ENCODE data around the gene XCR1.
A peak's percentile ranks its signal among the peaks of the same experiment; 100 is the strongest.
"Not testable (repeated sequence)": the region's sequence is repeated elsewhere in the genome, so short reads cannot be mapped to it uniquely, and the experiment has no call there.

The XCR1 gene

GRCh38 chr3:46027021-46027705 lies at the start of gene XCR1:
Gene XCR1, minus strand, starts transcription at chr3:46027483. Its CDS starts 5,536 bp downstream, at chr3:46021947.
- no peak for DNase-seq (ENCODE audit: low read depth)

GRCh38 chr3:46076606-46077005 lies 49.3 kb upstream of the XCR1 start:
- no peak for DNase-seq (ENCODE audit: low read depth)

DNA sequence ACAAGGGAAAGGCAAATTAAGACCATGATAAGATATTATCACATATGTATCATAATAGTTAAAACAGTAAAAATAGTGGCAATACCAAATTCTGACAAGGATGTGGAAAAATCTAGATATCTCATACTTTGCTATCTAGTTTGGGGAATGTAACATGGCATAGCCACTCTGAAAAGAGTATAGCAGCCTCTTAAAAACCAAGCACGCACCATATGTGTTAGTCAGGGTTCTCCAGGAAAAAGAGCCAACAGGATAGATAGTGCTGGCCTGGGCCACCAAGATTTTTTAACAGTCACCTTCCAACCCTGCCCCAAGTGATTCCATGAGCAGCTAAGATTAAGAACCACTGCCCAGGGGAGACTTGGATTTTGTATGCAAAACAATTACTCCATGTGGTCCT lies 48.5 kb upstream of the XCR1 start:
- no peak for DNase-seq (ENCODE audit: low read depth)

DNA sequence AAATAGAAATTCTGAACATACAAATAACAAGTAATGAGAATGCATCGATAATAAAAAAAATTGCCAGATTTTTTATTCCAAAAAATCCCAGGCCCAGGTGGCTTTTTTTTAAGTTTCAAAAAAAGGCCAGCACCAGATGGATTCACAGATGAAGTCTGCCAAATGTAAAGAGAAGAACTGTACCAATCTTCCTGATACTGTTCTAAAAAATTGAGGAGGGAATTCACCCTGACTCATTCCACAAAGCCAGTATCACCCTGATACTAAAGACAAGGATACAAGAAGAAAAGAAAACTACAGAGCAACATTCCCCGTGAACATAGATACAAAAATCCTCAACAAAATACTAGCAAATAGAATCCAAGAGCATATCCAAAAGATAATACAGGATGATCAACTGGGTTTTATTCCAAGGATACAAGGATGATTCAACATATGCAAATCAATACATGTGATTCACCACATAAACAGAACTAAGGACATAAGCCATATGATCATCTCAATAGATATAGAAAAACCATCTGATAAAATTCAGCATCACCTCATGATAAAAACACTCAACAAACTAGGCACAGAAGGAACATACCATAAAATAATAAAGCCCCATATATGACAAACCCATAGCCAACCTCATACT lies 44.1 kb upstream of the XCR1 start:
- DNase-seq (ENCODE audit: low read depth), result no peak

- DNase-seq (ENCODE audit: low read depth), result no peak
Measured at GRCh38 chr3:46070595-46071093, 43.4 kb upstream of the XCR1 start.

DNA sequence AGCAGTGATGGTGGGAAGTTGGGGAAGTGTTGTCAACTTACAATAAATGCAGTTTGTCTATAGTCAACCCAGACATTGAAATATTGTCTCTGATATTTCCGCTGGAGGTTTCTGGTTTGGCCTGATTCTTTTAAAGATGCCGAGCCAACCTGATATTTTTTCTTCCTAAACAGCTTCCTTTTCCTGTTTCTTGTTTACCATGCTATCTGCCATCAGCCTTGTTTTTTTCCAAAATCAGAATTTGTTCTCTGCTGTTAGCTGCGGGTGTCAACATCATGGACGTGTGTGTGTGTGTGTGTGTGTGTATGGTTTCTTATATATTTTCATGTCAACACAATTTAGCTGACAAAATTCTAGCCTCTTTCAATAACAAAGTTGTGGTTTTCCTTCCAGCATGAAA lies 41.2 kb upstream of the XCR1 start:
- no peak for DNase-seq (ENCODE audit: low read depth)

DNA sequence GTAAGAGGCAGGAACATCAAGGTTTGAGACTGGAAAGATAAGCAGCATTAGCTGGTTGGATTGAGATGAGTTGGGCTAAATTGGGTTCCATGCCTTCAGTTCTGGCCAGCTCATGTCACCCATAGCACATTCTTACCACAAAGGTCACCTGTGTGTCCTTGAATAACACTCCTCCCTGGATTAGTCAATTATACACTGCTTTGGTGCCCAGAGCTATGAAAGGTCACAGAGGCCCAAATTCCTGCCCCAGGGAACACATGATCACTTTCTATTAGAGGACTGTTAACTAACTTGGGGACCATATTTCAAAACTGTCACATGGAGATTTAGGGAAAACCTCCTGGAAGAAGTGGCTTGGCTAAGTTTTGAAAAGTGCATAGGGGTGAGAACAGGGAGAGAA lies 40.1 kb upstream of the XCR1 start:
- DNase-seq (ENCODE audit: low read depth), result no peak

DNA sequence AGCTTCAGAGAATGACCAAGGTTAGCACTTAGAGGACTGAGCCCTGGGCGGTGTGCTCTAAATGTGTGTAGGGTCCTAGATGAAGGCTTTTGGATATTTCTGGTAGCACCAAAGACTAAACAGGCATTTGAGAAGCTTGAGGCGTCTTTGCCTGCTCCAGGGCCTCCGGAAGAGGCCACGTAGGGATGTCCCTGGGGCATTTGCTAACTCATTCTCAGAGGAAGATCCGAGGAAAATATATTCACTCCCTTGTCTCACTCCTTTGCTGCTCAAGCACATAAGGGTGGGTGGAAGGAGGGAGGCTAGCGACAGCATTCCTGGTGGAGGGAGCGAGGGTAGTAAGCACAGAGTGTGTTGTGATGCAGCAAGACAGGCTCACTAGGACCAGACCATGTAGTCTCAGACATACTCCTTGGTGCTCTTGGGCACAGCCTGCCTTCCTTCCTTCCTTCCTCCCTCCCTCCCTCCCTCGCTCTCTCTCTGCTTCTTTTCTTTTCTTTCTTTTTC lies 38.5 kb upstream of the XCR1 start:
- no peak for DNase-seq (ENCODE audit: low read depth)

DNA sequence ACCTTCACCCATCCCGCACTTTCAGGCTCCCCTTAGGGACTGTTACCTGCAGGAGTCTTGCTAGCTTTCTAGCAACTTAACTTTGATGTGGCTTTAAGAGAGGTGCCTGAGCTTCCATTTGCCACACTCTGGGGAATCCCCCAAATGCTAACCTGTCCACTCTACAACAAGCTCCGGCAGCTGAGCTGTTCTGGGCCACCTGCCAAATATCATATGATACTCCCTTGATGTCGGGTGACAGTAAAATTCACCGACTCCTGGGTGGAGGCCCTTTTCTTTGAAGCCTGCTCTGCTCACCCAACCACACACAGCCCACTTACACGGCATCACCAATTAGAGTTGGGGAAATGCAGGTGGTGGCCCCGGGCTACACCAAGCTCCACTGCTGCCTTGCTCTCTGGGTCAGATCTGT lies 38.0 kb upstream of the XCR1 start:
- peak; percentile 63 for DNase-seq (ENCODE audit: low read depth)

GRCh38 chr3:46062679-46063078 lies 35.4 kb upstream of the XCR1 start:
- no peak for DNase-seq (ENCODE audit: low read depth)

- no peak for DNase-seq (ENCODE audit: low read depth)
Measured at GRCh38 chr3:46061887-46062286, 34.6 kb upstream of the XCR1 start.

DNA sequence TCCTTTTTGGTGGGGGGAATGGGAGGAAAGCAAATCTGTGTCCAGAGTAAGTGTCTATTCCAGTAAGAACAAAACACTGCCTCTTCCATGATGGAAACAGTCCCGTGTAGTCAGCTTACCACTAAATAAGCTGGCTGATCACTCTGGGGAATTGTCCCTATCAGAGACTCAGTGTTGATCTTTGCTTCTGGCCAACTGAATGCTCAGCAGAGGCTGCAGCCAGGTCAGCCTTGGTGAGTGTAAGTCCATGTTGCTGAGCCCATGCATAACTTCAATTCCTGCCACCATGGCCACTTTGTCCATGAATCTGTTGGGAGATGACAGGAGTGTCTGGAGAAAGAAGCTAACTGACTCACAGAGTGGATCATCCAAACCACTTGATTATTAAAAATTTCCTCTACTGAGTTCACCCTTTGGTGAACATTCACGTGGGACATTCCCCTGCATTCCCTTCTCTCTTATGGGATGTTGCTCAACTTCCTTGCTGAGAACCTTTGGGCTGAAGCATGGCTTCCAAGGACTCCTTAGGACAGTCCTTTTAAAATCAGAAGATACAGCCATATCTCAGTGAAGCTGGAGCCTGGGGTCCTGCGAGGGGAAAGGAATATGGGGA lies 33.9 kb upstream of the XCR1 start:
- no peak for DNase-seq (ENCODE audit: low read depth)

GRCh38 chr3:46060551-46060950 lies 33.3 kb upstream of the XCR1 start:
- DNase-seq (ENCODE audit: low read depth), result no peak

GRCh38 chr3:46059432-46059831 lies 32.1 kb upstream of the XCR1 start:
- no peak for DNase-seq (ENCODE audit: low read depth)

GRCh38 chr3:46058981-46059380 lies 31.7 kb upstream of the XCR1 start:
- no peak for DNase-seq (ENCODE audit: low read depth)

DNA sequence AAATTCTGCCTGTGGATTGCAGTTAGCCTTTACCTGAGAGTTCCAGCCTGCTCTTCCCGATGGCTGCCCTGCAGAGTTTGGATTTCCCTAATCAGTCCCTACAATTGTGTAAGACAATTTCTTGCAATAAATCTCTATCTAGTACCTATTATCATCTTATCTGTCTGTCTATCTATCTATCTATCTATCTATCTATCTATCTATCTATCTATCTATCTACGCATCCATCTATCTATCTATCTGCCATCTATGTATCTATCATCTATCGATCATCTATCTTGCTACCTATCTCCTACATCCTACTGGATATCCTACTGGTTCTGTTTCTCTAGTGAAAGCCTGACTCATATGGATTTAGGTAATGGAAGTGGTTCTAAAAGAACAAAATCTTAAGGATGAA lies 30.4 kb upstream of the XCR1 start:
- DNase-seq (ENCODE audit: low read depth), result no peak

GRCh38 chr3:46056686-46057085 lies 29.4 kb upstream of the XCR1 start:
- DNase-seq (ENCODE audit: low read depth), result no peak

DNA sequence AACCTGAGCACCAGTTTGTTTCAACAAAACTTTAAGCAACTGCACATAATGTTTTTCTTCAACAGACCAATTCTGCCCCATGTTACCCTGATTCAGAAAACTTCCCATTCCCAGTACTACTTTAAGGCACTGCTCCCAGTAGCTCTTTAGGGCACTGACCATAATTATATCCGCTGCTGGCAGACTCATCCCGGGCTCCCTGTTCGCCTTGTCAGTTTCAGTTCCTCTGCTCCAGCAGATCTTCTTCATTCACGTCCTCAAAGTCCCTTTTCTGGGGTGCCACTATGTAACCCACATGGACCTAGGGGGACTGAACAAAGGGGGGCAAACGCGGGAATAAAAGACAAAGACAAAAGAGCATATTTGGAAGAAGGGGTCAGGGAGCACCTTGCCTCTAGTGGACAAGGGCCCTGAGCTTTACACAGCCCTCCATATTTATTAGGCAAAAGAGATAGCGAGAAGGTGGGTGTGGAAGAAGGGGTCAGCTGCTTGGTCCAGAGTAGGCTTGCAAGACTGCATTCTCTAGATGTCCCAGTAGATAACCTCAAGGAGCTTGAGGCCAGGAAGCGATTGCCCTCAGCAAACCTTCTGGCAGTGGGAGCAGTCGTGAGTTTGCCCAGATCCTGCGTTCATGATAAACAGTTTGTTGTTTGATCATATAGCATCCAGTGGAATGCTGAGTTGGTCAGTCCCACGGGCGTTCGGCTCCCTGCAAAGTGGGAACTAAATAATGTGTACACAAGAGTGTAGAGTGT lies 26.7 kb upstream of the XCR1 start:
- DNase-seq (ENCODE audit: low read depth), result not testable (repeated sequence)

DNA sequence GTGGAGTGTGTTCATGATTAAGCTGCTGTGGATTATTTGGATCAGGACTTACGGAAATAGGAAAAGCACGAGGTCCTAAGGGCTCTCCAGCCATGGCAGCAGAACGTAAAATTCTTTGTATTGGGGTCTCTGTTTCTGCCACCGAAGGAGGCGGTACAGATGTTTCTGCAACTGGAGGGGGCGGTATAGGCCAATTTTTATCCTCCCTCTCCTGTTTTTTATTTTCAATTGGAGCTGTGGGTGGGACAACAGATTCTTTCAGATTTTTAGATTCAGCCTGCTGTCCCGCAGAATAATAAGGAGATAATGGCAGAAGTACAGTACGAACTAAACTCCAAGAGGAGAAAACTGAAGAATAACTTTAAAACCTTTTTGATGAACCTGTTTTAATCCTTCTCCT lies 26.0 kb upstream of the XCR1 start:
- not testable (repeated sequence) for DNase-seq (ENCODE audit: low read depth)

- DNase-seq (ENCODE audit: low read depth), result no peak
Measured at GRCh38 chr3:46052531-46052930, 25.2 kb upstream of the XCR1 start.

DNA sequence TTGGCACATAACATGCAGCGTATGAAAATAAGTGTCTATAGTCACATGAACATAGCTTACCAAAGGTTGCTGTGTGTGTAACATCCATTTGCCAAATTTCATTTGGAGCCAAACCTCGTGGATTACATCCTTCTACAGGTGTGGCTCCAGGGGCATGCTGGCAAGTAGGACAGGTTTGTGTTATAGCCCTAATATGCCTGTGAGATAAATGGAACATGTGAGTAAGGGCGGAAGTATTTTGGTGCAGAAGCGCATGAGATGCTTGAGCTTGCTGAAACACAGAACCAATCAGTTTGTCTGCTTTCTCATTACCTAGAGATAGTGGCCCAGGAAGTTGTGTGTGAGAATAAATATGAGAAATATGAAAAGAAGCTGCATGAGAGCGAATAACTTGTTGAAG lies 21.8 kb upstream of the XCR1 start:
- no peak for DNase-seq (ENCODE audit: low read depth)

DNA sequence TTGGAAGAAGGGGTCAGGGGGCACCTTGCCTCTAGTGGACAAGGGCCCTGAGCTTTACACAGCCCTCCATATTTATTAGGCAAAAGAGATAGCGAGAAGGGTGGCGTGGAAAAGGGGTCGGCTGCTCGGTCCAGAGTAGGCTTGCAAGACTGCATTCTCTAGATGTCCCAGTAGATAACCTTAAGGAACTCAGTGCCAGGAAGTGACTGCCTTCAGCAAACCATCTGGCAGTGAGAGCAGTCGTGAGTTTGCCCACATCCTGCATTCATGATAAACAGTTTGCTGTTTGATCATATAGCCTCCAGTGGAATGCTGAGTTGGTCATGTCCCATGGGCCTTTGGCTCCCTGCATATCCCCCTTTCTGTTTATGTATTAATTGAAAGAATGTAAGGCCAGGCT lies 18.9 kb upstream of the XCR1 start:
- not testable (repeated sequence) for DNase-seq (ENCODE audit: low read depth)
